ENCODE data around the gene GPSM1.
"Not testable (repeated sequence)": the region's sequence is repeated elsewhere in the genome, so short reads cannot be mapped to it uniquely, and the experiment has no call there.

GPSM1 gene

DNA sequence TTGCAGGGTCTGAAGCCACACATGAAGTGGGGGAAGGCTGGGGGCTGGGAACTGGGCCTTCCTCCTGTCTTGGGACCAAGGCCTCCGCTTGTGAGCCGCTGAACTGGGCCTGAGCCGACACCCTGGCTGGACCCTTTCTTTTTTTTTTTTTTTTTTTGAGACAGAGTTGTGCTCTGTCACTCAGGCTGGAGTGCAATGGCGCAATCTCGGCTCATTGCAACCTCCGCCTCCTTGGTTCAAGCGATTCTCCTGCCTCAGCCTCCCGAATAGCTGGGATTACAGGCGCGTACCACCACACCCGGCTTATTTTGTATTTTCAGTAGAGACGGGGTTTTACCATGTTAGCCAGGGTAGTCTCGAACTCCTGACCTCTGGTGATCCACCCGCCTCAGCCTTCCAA is 8.1 kb upstream of the GPSM1 start:
- not testable (repeated sequence) for DNase-seq

DNA sequence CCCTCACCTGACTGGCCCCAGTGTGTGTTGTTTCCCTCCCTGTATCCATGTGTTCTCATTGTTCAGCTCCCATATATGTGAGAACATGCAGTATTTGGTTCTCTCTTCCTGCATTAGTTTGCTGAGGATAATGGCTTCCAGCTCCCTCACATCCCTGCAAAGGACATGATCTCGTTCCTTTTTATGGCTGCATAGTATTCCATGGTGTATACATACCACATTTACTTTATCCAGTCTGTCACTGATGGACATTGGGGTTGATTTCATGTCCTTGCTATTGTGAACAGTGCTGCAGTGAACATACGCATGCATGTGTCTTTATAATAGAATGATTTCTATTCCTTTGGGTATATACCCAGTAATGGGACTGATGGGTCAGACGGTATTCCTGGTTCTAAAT is 7.4 kb upstream of the GPSM1 start:
- not testable (repeated sequence) for DNase-seq

DNA sequence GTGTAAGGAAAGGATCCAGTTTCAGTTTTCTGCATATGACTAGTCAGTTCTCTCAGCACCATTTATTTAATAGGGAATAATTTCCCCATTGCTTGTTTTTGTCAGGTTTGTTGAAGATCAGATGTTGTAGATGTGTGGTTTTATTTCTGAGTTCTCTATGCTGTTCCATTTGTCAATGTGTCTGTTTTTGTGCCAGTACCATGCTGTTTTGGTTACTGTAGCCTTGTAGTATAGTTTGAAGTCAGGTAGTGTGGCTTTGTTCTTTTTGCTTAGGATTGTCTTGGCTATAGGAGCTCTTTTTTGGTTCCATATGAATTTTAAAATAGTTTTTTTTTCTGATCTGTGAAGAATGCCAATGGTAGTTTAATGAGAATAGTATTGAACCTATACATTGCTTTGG is 6.4 kb upstream of the GPSM1 start:
- DNase-seq, result not testable (repeated sequence)

DNA sequence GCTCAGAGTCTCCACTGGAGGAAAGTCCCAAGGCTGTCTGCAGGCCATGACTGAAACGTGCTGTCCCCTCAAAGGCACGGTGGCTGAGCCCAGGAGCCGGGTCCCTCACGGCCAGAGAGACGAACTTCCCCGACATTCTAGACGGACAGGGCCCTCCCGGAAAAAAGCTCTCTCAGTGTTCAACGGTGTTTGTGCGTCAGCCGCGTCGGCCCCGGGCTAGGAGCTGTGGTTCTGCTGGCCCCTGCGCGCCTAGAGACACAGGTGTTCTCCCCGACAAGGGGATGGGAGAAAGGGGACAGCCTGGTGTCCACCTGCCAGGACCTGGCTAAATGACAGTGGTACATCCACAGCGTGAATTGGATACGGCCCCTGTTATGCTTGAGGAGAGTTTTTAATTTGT is 5.8 kb upstream of the GPSM1 start:
- DNase-seq, result no peak

- no peak for DNase-seq
These were observed 4.5 kb upstream of the GPSM1 start for GRCh38 chr9:136322756-136323330.

DNA sequence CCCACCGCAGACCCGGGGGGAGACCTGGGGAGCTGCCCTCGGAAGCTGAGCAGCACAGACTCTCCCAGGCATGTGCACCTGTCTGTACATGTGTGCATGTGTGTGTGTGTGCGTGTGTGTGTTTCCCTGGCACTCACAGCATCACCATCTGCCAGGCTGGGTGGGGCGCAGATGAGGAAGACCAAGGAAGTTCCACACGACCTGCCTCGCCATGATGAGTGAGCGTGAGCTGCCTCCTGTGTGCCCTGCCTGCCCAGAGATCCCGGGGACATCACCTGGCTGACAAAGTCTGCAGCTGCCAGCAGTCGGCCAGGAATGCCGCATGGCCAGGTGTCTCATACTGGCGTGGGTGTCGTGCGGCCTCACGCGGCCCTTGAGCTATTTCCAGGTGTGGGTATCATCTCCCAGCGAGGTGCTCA is 4.0 kb upstream of the GPSM1 start:
- DNase-seq, result no peak

- DNase-seq, result no peak
These were observed 2.6 kb upstream of the GPSM1 start for GRCh38 chr9:136324501-136325300.

- DNase-seq, result no peak
These were observed 2.0 kb upstream of the GPSM1 start for GRCh38 chr9:136325358-136325757.

- no peak for DNase-seq
These were observed 1.1 kb upstream of the GPSM1 start for GRCh38 chr9:136326061-136326760.

DNA sequence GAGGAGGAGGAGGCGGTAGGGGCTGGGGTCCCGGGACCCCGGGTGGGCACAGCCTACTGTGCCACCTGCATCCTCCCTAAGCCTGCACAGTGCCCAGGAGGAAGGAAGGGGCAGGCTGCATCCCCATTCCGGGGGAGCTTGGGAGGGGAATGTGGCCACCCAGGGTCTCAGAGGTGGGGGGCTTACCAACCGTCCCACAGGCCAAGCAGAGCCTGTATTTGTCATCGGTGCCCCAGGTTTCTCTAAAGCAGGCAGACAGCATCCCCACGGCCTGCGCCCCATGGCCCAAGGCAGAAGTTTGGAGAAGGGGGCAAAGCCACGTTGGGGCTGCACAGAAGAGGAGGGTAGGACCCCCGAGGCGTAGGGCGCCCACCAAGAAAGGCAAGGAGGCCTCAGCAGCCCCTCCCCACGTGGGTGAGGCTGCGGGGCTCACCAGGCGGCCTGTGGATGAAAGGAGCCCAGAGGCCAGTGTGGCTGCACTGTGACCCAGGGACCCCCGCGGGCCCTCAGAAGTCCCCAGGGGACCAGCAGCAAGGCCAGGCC is 507 bp upstream of the GPSM1 start:
- no peak for DNase-seq

DNA sequence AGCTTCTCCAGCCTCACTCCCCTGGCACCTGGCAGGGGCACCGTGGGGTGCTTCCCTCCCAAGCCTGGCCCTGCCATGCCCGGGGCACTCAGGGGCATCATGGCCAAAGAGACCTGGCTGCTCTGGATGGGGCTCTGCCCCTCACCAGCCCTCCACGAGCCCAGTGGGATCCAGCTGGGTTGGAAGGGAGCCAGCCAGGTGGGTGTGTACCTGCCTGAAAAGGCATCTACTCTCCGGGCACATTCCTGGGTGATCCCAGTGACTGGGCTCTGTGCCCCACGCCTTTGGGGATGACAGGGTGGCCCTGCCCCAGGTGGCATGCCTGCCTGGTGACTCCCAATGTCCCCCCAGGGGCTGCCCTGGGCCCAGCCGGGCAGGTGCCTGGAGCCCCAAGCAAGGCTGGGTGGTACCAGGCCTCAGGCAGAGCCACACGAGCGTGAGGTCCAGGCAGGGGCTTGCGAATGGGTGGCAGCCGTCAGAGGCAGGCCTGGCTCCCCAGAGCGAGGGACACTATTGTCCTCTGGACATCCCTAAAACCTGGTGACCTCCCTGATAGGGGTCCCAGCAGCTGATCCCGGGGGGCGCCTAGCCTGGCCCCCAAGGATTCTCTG is 777 bp downstream of the GPSM1 start:
- no peak for DNase-seq

DNA sequence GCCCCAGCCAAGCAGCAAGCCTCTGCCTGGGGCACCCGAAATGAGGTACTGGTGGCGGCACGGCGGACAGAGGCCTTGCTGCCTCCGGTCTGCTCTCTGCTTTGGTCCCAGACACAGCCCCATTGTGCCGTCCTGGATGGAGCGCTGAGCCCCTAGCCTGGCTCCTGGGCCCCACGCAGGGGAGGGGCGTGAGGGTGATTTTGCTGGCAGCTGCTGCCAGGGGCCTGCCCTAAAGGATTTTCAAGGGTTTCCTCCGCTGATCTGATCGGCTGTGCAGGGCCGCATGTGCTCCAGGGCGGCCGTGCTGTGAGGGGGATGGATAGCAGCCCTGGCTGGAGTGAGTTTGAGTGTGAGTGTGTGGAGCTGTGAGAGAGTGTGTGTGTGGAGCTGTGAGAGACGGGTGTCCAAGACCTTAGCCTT is 1.3 kb downstream of the GPSM1 start:
- no peak for DNase-seq

- DNase-seq, result no peak
These were observed 1.9 kb downstream of the GPSM1 start for GRCh38 chr9:136329211-136329627.

DNA sequence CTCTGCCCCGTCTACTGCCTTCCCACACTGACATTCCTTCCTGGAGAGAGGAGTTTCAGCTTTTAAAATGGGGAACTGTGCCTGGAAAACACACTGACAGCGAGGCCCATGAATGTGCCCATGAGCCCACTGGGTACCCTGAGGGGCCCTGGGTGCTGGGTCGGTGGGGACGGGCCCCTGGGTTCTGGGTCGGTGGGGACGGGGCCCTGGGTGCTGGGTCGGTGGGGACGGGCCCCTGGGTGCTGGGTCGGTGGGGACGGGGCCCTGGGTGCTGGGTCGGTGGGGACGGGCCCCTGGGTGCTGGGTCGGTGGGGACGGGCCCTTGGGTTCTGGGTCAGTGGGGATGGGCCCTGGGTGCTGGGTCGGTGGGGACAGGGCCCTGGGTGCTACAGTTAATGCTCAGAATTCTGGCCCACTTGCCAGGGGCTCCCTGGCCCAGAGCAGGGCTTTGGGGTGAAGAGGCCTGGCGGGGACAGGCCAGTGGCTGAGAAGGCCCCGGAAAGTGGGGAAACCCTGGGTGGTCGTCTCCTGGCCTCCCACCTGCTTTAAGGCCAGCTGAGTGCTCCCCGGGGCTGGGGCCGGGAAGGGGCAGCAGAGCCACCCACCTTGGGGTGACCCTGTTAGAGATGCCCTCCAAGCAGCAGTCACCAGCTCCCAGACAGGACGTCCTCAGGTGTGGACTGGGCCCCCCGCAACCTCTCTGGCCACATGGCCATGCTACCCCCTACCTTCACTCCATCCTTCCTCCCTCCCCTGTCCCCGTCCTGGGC is 2.5 kb downstream of the GPSM1 start:
- no peak for DNase-seq

DNA sequence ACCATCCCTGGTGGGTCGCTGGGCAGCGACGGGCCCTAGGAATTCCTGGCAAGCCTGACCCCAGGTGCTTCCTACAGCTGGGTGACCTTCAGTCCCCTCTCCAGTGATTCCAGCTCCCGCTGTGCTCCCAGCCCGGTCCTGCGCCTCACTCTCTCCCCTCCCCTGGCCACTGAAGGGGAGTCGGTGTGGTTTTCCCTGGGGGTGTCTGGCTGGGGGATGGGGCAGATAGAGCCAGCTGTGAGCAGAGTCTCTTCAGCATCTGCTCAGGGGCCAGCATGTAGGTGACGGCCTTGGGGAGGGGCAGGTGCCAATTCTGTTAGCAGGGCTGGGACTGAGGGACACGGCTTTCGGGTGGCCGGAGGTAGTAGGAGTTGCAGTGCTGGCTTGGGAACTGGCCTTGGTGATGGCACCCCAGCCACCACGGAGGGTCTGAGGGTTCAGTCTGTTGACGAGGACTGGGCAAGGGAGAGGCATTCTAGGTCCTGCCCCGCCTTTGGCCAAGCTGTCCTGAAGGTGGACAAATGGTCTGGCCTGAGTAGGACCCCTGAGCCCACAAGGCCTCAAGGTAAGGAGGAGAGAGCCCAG is 3.2 kb downstream of the GPSM1 start:
- no peak for DNase-seq

DNA sequence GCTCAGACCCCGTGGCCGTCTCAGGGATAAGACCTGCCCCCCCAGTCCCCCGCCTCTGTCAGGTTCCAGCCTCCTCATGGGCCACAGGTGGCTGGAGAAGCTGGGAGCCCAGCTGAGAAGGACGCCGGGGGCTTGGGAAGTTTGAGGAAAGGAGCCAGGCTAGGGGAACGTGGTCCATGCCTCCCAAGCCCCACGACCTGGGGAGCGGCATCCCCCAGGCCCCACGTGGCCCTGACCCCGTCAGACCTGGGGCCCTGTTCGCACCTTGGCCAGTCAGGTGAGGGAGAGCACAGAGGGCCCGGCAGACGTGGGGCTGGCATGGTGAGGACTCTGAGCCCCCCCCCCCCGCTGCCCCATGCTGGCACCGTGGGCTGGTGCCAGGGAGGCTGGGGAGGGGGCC is 3.7 kb downstream of the GPSM1 start:
- no peak for DNase-seq

GRCh38 chr9:136331556-136332481 is 4.5 kb downstream of the GPSM1 start:
- no peak for DNase-seq

DNA sequence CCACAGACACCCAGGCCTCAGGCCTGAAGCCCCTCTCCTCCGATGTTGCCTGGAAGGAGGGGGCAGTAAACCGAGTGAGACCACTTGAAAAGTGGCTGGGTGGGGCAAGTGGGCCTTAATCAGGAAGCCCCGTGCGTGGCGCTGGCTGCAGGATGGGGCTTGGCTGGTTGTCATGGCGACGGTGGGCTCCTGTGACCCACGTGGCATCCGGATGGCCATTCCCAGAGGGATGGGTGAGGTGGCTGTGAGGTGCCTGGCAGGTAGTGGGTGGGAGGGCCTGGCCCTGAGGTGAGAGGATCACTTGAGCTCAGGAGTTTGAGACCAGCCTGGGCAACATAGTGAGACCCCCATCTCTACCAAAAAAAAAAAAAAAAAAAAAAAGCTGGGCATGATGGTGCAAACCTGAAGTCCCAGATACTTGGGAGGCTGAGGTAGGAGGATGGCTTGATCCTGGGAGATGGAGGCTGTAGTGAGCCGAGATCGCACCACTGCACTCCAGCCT is 5.2 kb downstream of the GPSM1 start:
- no peak for DNase-seq

GRCh38 chr9:136333045-136333444 is 5.7 kb downstream of the GPSM1 start:
- no peak for DNase-seq

- DNase-seq, result no peak
These were observed 6.1 kb downstream of the GPSM1 start for GRCh38 chr9:136333486-136333885.

- no peak for DNase-seq
These were observed 7.2 kb downstream of the GPSM1 start for GRCh38 chr9:136334541-136334940.

Data from NCI-H1092 (cell line).